Mesothelial cell of epicardium (in vitro differentiated cells): ENCODE results near the gene GNAT1. TPM values are rescaled to one million over a fixed set of nuclear protein-coding genes. Genes with fewer than 3 reads are reported as not detected.

Source experiments
- DNase-seq, 2 experiments: peaks; one replicate each; pipeline ENCODE4 v3.0.0; 2021; ENCODE audit warnings: low spot score in 2 of 2; ENCODE audit not compliant: unreplicated experiment in 2 of 2
- H3K27ac Mint-ChIP-seq: 2 replicates; pipeline ENCODE4 v1.8.0; 2021; ENCODE audit warnings: mixed read lengths
- H3K27me3 Mint-ChIP-seq: 2 replicates; pipeline ENCODE4 v1.8.0; 2021; ENCODE audit warnings: low read depth, mixed read lengths
- H3K36me3 Mint-ChIP-seq: 2 replicates; pipeline ENCODE4 v1.8.0; 2021; ENCODE audit warnings: mixed read lengths
- H3K4me1 Mint-ChIP-seq: 2 replicates; pipeline ENCODE4 v1.8.0; 2021; ENCODE audit warnings: mixed read lengths
- H3K4me3 Mint-ChIP-seq: 2 replicates; pipeline ENCODE4 v1.8.0; 2021; ENCODE audit warnings: mild to moderate bottlenecking, moderate library complexity, mixed read lengths
- H3K9me3 Mint-ChIP-seq: 2 replicates; pipeline ENCODE4 v1.8.0; 2021; ENCODE audit warnings: mixed read lengths
- CTCF ChIP-seq: fragments of 200-600 bp; sonication (generic); IDR thresholded peaks from one replicate; pipeline ENCODE4 v1.5.0; 2021; ENCODE audit warnings: antibody characterized with exemption; ENCODE audit not compliant: unreplicated experiment
- total RNA-seq: library from RNA; stranded (reverse); gene quantifications from 3 replicates; pipeline ENCODE4 v1.2.1, GENCODE V29; 2021

Gene GNAT1
- total RNA-seq, 1 donor from 2014 or later, result 0.98 TPM

DNA sequence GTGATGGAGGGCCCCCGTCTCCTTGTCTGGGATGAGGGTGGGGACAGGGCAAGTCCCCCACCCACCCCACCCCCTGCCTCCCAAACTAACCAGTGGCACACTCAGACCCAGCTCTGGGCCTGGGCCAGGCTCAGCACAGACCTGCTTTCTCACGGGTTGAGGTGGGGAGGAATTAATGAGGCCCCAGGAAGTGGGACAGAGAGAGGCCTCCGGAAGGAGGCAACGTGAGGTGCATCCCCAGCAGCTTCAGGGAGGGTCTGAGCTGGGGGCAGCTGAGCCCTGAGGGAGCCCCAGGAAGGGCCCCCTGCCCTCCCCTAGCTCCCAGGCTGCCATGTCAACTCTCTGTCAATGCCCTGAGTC, 29.6 kb downstream of the GNAT1 start:
- no peaks in the 10 kb centered on the region for H3K36me3 Mint-ChIP-seq

GRCh38 chr3:50221411-50222168, 30.2 kb downstream of the GNAT1 start:
- H3K9me3 Mint-ChIP-seq, result no peaks in the 10 kb centered on the region
- no peak for DNase-seq
- H3K36me3 Mint-ChIP-seq, result no peaks in the 10 kb centered on the region
- no peak overlapping the region for H3K4me3 Mint-ChIP-seq
- TF ChIP-seq CTCF, result no peak
- no peak overlapping the region for H3K27ac Mint-ChIP-seq
- H3K27me3 Mint-ChIP-seq, result peaks cover 10% of the 10 kb centered on the region
- peaks cover 5% of the 10 kb centered on the region for H3K4me1 Mint-ChIP-seq

More for the DNA sequence above, 29.6 kb downstream of the GNAT1 start:
- DNase-seq, result no peak
- no peak for TF ChIP-seq CTCF
- Mint-ChIP-seq H3K4me3 (no peak overlapping the region), H3K27me3 (peaks cover 10% of the 10 kb centered on the region), H3K4me1 (peaks cover 2% of the 10 kb centered on the region), H3K27ac (no peak overlapping the region), H3K9me3 (no peaks in the 10 kb centered on the region)

DNA sequence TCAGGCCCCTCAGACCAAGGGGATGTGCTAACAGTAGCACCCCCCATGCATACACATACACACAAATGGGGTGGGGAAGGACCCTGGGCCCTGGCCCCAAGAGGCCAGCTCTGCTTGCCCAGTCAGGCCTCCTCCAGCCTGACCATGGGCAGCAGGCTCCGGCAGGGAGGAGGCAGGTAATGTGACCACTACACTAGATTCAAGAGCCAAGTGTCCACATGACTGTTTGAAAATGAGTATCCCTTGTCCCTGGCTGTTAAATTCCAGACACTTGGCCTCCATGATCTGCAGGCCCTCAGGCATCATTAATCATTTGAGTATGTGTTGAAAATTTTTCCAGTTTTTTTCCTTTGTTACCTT, 30.7 kb downstream of the GNAT1 start:
- H3K4me3 Mint-ChIP-seq, result no peak overlapping the region
- no peak for DNase-seq
- H3K27me3 Mint-ChIP-seq, result peaks cover 10% of the 10 kb centered on the region
- TF ChIP-seq CTCF, result no peak
- no peaks in the 10 kb centered on the region for H3K9me3 Mint-ChIP-seq
- H3K36me3 Mint-ChIP-seq, result no peaks in the 10 kb centered on the region
- peaks cover 10% of the 10 kb centered on the region for H3K4me1 Mint-ChIP-seq
- H3K27ac Mint-ChIP-seq, result no peak overlapping the region

GRCh38 chr3:50224639-50225038, 33.2 kb downstream of the GNAT1 start:
- Mint-ChIP-seq H3K9me3 (no peaks in the 10 kb centered on the region), H3K4me3 (no peak overlapping the region), H3K4me1 (peaks cover 23% of the 10 kb centered on the region), H3K27ac (no peak overlapping the region), H3K27me3 (peaks cover 10% of the 10 kb centered on the region), H3K36me3 (no peaks in the 10 kb centered on the region)
- TF ChIP-seq CTCF, result no peak
- DNase-seq, result no peak

DNA sequence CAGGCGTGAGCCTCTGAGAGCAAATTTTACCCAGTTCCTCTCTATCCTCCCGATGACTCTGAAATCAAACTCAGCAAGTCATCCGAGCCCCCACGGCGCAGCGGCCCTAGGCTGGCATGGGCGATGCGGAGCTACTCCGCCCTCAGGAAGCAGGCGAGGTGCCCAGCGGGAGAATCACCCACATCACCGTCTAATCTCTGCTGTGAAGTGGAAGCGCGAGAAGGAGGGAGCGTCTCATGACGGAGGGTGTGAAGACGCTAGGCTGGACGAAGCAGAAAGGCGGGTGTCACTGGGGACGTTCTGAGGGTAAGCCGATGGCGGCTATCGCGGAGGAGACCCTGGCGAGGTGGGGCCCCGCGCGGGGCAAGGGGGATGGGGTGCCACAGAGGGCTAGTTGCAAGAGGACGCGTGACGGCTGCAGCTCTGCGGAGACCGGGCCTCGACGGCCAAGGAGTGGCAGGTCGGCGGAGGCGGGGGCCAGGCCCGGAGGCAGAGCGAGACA, 35.5 kb downstream of the GNAT1 start:
- Mint-ChIP-seq H3K27me3 (peaks cover 10% of the 10 kb centered on the region), H3K36me3 (no peaks in the 10 kb centered on the region), H3K4me3 (peak overlapping the region; percentile 78), H3K4me1 (peaks cover 24% of the 10 kb centered on the region), H3K27ac (peak overlapping the region; percentile 79), H3K9me3 (no peaks in the 10 kb centered on the region)
- TF ChIP-seq CTCF, result no peak
- peak in 1 of 2 experiments; percentile 68 for DNase-seq
